Right lung (tissue), 10 donors: ENCODE measurements around the gene ZNF479. TPM values are rescaled to one million over a fixed set of nuclear protein-coding genes. Genes with fewer than 3 reads are reported as not detected.
"Not testable (repeated sequence)": the region's sequence is repeated elsewhere in the genome, so short reads cannot be mapped to it uniquely, and the experiment has no call there.

Experiments
- DNase-seq, 2 donors: peaks; one replicate each; pipeline ENCODE4 v3.0.0-alpha.2; 2013
- long read RNA-seq, 8 donors: transcript quantifications; one replicate each; lab custom pipeline, GENCODE V29; 2026
- polyA plus RNA-seq, 5 donors: library from polyadenylated mRNA; unstranded; fragments of 120-200 nt; gene quantifications; one replicate each; pipeline versions ENCODE4 v1.2.1 to v1.2.3, GENCODE V29; 2013; ENCODE audit warnings: inconsistent platforms in 1 of 5, low replicate concordance in 1 of 5; ENCODE audit not compliant: insufficient read length in 5 of 5, insufficient read depth in 1 of 5

Gene ZNF479
- polyA plus RNA-seq = under 1 TPM in 1 of 5 donors, not detected in 4; 0.06 TPM
- long read RNA-seq, donor 1 = 0 reads
- long read RNA-seq, donor 2 = 0 reads
- long read RNA-seq, donor 3 = 0 reads
- long read RNA-seq, donor 4 = 0 reads
- long read RNA-seq, donor 5 = 0 reads
- long read RNA-seq, donor 6 = 0 reads
- long read RNA-seq, donor 7 = 0 reads
- long read RNA-seq, donor 8 = 0 reads

DNA sequence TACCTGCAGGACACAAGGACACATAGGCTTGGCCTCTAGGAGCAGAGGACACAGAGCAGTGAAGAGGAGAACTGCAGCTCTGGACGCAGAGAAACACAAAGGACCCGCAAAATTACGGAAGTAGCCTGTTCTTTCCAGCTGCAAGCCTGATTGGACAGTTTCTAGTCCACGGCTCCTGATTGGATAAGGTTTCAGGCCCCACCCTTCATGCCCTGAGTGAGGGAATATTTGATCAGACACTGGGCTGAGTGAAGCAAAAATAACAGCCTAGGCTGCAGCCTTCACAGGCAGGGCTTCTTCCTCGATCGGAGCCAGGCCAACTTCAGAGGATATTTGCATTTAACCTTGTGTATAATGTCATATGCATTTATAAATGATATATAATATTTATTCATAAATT lies at the start of gene ZNF479:
Gene ZNF479 (minus strand): TSS at position 101 of the 400 bp plus-strand sequence. CDS start 112 bp downstream, outside the sequence.
- DNase-seq = not testable (repeated sequence)

DNA sequence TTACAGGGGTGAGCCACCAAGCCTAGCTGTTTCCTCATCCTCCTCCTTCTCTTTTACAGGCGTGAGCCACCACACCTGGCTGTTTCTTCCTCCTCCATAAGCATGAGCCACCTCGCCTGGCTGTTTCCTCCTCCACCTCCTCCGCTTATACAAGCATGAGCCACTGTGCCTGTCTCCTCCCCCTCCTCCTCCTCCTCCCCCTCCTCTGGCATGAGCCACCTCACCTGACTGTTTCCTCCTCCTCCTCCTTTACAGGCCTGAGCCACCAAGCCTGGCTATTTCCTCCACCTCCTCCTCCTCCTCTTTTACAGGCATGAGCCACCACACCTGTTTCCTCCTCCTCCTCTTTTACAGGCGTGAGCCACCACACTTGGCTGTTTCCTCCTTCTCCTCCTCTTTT lies 49.8 kb upstream of the ZNF479 start:
- no peak for DNase-seq

DNA sequence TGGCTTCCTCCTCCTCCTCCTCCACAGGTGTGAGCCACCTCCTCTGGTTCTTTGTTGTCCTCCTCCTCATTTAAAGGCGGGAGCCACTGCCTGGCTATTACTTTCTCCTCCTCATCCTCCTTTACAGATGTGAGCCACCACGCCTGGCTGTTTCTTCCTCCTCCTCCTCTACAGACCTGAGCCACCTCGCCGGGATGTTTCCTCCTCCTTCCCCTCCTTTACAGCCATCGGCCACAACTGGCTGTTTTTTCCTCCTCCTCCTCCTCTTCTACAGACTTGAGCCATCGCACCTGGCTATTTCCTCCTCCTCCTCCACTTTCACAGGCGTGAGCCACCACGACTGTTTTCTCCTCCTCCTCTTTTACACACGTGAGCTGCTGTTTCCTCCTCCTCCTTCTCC lies 49.0 kb upstream of the ZNF479 start:
- DNase-seq = no peak

DNA sequence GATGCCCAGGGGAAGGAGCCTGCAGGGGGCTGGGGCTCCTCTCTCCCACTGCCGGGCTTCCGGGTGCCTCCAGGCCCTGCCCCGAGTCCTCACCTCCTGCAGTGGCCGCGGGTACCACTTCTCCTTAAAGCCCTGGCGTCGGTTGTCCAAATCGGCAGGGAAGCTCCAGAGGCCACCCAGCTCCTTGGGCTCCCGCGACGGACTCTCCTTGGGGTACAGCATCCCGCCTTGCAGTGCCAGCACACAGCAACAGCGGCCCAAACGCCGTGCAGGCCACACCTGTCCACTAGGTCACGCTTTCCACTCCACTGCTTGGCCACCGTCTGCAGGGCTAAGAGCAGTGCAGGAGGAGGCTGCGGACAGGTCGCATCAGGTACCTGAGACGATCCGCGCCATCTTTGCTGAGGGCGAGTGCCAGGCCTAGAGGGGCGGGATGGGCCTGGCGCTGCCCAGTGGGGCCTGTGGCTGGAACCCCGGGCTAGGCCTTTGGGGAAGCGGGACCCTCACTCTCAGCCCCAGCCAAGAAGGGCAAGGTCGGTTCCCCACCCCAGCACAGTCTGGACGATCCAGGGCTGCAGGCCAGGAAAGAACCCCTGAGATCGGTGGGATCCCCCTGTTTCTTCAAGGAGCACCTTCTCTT lies 47.7 kb upstream of the ZNF479 start:
- no peak for DNase-seq

DNA sequence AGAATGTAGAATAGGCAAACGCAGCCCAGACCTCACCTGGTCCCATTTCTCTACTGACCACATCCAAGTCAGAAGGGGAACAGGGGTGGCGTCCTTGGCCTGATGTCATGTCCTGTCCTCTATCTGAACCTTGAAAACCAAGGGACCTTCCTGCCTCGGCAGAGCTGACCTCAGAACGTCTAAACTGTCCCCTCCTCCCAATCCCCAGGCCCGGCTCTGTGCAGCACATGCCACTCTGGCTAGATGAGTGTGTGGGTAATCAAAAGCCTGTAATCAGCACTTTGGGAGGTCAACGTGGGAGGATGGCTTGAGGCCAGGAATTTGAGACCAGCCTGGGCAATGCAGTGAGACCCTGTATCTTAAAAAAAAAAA lies 46.5 kb upstream of the ZNF479 start:
- no peak for DNase-seq

DNA sequence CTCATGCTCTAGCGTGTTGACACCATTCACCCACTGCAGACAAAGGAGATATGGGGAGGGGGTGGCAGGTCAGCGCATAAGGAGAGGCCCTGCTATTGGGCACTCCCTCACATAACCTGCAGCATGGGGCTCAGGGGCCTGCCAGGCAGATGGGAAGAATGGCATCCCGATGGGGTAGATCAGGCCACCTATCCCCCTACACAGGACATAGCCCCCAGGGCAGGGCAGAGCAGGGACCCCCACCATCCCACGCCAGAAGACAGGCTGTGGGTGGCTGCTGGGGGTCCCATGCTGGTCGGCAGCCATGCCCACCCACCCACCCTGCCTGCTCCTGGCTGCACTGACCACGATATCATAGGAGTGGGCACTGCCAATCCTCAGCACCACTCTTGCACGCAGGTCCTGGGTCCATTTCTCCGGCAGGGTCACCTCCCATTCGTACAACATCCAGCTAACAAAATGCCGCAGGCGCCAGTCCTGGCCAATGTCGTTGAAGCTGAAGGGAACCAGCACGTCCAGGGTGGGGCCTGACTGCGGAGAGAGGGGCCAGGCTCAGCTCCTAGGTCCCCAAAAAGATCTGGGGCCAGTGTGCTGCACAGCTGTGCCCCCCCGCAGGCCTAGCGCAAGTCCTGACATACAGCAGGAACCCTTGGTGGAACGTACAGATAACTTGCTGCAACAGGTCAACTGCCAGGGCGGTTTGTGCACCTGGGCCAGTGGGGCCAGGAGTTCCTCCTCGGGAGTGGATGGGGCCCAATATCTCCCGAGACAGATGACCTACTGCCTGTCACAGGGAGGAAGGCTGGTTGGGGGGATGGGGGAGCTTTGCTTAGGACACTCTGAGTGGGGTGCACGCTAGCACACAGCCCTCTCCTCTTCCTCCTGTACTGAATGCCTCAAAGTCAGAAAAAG lies 45.9 kb upstream of the ZNF479 start:
- no peak for DNase-seq

DNA sequence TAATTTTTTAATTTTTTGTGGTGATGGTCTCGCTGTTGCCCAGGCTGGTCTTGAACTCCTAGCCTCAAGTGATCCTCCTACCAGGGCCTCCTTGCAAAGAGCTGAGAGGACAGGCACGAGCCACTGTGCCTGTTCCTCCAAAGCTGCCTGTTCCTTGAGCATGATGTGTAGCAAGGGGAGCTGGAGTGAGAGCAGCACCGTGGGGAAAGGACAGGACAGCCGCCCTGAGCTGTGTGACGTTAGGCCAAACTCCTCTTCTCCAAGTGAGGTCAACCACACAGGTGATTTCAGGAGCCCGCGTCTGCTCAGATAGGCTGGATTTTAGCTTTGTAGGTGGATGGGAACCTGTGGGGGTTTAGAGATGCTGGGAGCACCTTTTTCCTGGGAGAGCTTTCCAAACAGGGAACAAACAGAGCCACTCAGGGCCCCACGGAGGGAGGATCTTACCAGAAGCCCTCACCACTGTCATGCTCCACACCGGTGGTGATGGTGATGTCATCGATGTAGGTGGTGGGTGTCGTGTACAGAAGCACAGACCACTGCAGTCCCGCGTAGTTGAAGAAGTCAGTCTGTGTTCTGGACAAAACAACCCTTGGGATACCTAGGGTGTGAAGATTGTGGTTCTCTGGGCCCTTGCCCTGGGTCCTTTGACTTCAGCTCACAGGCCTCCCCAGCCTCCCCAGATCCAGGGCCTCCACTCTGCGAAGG lies 44.8 kb upstream of the ZNF479 start:
- DNase-seq = no peak

DNA sequence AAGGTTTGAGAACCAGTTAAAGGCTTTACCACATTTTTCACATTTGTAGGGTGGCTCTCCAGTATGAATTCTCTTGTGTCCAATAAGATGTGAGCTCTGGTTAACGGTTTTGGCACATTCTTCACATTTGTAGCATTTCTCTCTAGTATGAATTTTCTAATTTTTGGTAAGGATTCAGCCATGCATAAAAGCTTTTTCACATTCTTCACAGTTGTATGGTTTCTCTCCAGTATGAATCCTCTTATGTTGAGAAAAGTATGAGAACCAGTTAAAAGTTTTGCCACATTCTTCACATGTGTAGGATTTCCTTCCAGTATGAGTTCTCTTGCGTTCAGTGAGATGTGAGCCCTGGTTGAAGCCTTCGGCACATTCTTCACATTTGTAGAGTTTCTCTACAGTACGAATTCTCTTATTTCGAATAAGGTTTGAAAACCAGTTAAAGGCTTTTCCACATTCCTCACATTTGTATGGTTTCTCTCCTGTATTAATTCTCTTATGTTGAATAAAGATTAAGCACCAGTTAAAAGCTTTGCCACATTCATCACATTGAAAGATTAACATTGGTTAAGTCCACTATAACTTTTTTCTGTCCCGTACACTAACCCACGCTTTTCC lies 33.2 kb upstream of the ZNF479 start:
- no peak for DNase-seq

DNA sequence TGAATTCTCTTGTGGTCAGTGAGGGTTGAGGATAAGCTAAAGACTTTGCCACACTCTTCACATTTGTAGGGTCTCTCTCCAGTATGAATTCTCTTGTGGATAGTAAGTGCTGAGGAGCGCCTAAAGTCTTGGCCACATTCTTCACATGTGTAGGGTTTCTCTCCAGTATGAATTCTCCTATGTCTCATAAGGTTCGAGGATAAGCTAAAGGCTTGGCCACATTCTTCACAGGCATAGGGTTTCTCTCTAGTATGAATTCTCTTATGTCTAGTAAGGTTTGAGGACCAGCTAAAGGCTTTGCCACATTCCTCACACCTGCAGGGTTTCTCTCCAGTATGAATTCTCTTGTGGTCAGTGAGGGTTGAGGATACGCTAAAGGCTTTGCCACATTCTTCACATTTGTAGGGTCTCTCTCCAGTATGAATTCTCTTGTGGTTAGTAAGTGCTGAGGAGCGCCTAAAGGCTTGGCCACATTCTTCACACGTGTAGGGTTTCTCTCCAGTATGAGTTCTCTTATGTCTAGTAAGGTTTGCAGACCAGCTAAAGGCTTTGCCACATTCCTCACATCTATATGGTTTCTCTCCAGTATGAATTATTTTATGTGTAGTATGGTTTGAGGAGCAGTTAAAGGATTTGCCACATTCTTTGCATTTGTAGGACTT lies 12.0 kb downstream of the ZNF479 start:
- DNase-seq = not testable (repeated sequence)
